ENCODE measurements around the gene DIO3.
"Not testable (repeated sequence)": the region's sequence is repeated elsewhere in the genome, so short reads cannot be mapped to it uniquely, and the experiment has no call there.

Gene DIO3

GRCh38 chr14:101559624-101560533, 1.4 kb upstream of the DIO3 start:
- Mint-ChIP-seq H3K36me3 (no peaks in the 10 kb centered on the region), H3K27me3 (peaks cover 29% of the 10 kb centered on the region), H3K4me1 (ENCODE audit: low read depth) (peaks cover 13% of the 10 kb centered on the region), H3K4me3 (no peak overlapping the region), H3K9me3 (ENCODE audit: low read depth) (no peaks in the 10 kb centered on the region), H3K27ac (no peak overlapping the region)

GRCh38 chr14:101560534-101561113, 671 bp upstream of the DIO3 start:
- no peak overlapping the region for H3K4me3 Mint-ChIP-seq
- H3K36me3 Mint-ChIP-seq = no peaks in the 10 kb centered on the region
- no peaks in the 10 kb centered on the region for H3K9me3 Mint-ChIP-seq (ENCODE audit: low read depth)
- H3K27ac Mint-ChIP-seq = no peak overlapping the region
- peaks cover 18% of the 10 kb centered on the region for H3K4me1 Mint-ChIP-seq (ENCODE audit: low read depth)
- H3K27me3 Mint-ChIP-seq = peaks cover 33% of the 10 kb centered on the region

- H3K9me3 Mint-ChIP-seq (ENCODE audit: low read depth) = no peaks in the 10 kb centered on the region
- H3K4me3 Mint-ChIP-seq = peak overlapping the region; percentile 20
- H3K36me3 Mint-ChIP-seq = no peaks in the 10 kb centered on the region
- no peak overlapping the region for H3K27ac Mint-ChIP-seq
- H3K27me3 Mint-ChIP-seq = peaks cover 43% of the 10 kb centered on the region
- H3K4me1 Mint-ChIP-seq (ENCODE audit: low read depth) = peaks cover 18% of the 10 kb centered on the region
Observed at GRCh38 chr14:101561897-101562490, 699 bp downstream of the DIO3 start.

GRCh38 chr14:101562659-101563351, 1.5 kb downstream of the DIO3 start:
- H3K27me3 Mint-ChIP-seq = peaks cover 43% of the 10 kb centered on the region
- no peak overlapping the region for H3K27ac Mint-ChIP-seq
- H3K4me3 Mint-ChIP-seq = no peak overlapping the region

GRCh38 chr14:101563352-101563653, 2.0 kb downstream of the DIO3 start:
- no peak overlapping the region for H3K27ac Mint-ChIP-seq
- peaks cover 18% of the 10 kb centered on the region for H3K4me1 Mint-ChIP-seq (ENCODE audit: low read depth)
- H3K36me3 Mint-ChIP-seq = no peaks in the 10 kb centered on the region
- no peaks in the 10 kb centered on the region for H3K9me3 Mint-ChIP-seq (ENCODE audit: low read depth)
- H3K4me3 Mint-ChIP-seq = no peak overlapping the region
- H3K27me3 Mint-ChIP-seq = peaks cover 43% of the 10 kb centered on the region

More at GRCh38 chr14:101562659-101563351, 1.5 kb downstream of the DIO3 start:
- no peaks in the 10 kb centered on the region for H3K36me3 Mint-ChIP-seq
- no peaks in the 10 kb centered on the region for H3K9me3 Mint-ChIP-seq (ENCODE audit: low read depth)
- peaks cover 18% of the 10 kb centered on the region for H3K4me1 Mint-ChIP-seq (ENCODE audit: low read depth)

- Mint-ChIP-seq H3K4me1 (ENCODE audit: low read depth) (peaks cover 18% of the 10 kb centered on the region), H3K27me3 (peaks cover 39% of the 10 kb centered on the region), H3K4me3 (no peak overlapping the region), H3K36me3 (no peaks in the 10 kb centered on the region), H3K27ac (no peak overlapping the region), H3K9me3 (ENCODE audit: low read depth) (no peaks in the 10 kb centered on the region)
Observed at GRCh38 chr14:101563654-101564443, 2.6 kb downstream of the DIO3 start.

GRCh38 chr14:101564444-101564776, 3.1 kb downstream of the DIO3 start:
- H3K36me3 Mint-ChIP-seq = no peaks in the 10 kb centered on the region
- H3K4me1 Mint-ChIP-seq (ENCODE audit: low read depth) = peaks cover 18% of the 10 kb centered on the region
- no peak overlapping the region for H3K4me3 Mint-ChIP-seq
- H3K27ac Mint-ChIP-seq = no peak overlapping the region
- peaks cover 41% of the 10 kb centered on the region for H3K27me3 Mint-ChIP-seq
- H3K9me3 Mint-ChIP-seq (ENCODE audit: low read depth) = no peaks in the 10 kb centered on the region

GRCh38 chr14:101564819-101565698, 3.8 kb downstream of the DIO3 start:
- peaks cover 18% of the 10 kb centered on the region for H3K4me1 Mint-ChIP-seq (ENCODE audit: low read depth)
- peak overlapping the region; percentile 52 for H3K4me3 Mint-ChIP-seq
- no peaks in the 10 kb centered on the region for H3K9me3 Mint-ChIP-seq (ENCODE audit: low read depth)
- H3K27me3 Mint-ChIP-seq = peaks cover 41% of the 10 kb centered on the region
- H3K36me3 Mint-ChIP-seq = no peaks in the 10 kb centered on the region
- no peak overlapping the region for H3K27ac Mint-ChIP-seq

GRCh38 chr14:101567252-101567651, 6.0 kb downstream of the DIO3 start:
- Mint-ChIP-seq H3K4me1 (ENCODE audit: low read depth) (peaks cover 15% of the 10 kb centered on the region), H3K27me3 (peaks cover 36% of the 10 kb centered on the region), H3K4me3 (no peak overlapping the region), H3K27ac (no peak overlapping the region), H3K9me3 (ENCODE audit: low read depth) (no peaks in the 10 kb centered on the region), H3K36me3 (no peaks in the 10 kb centered on the region)

GRCh38 chr14:101571004-101571403, 9.7 kb downstream of the DIO3 start:
- Mint-ChIP-seq H3K4me3 (no peak overlapping the region), H3K27ac (no peak overlapping the region), H3K9me3 (ENCODE audit: low read depth) (no peaks in the 10 kb centered on the region), H3K36me3 (no peaks in the 10 kb centered on the region), H3K27me3 (peaks cover 10% of the 10 kb centered on the region), H3K4me1 (ENCODE audit: low read depth) (no peaks in the 10 kb centered on the region)

GRCh38 chr14:101572526-101572925, 11.2 kb downstream of the DIO3 start:
- H3K4me3 Mint-ChIP-seq; H3K27ac Mint-ChIP-seq; H3K4me1 Mint-ChIP-seq (ENCODE audit: low read depth); H3K9me3 Mint-ChIP-seq (ENCODE audit: low read depth); H3K27me3 Mint-ChIP-seq; H3K36me3 Mint-ChIP-seq: not testable (repeated sequence)

- no peaks in the 10 kb centered on the region for H3K9me3 Mint-ChIP-seq (ENCODE audit: low read depth)
- H3K27ac Mint-ChIP-seq = no peak overlapping the region
- no peaks in the 10 kb centered on the region for H3K36me3 Mint-ChIP-seq
- no peaks in the 10 kb centered on the region for H3K4me1 Mint-ChIP-seq (ENCODE audit: low read depth)
- peaks cover 2% of the 10 kb centered on the region for H3K27me3 Mint-ChIP-seq
- no peak overlapping the region for H3K4me3 Mint-ChIP-seq
Observed at GRCh38 chr14:101573289-101573688, 12.0 kb downstream of the DIO3 start.

- H3K36me3 Mint-ChIP-seq = no peaks in the 10 kb centered on the region
- H3K4me1 Mint-ChIP-seq (ENCODE audit: low read depth) = no peaks in the 10 kb centered on the region
- no peaks in the 10 kb centered on the region for H3K9me3 Mint-ChIP-seq (ENCODE audit: low read depth)
- no peak overlapping the region for H3K27ac Mint-ChIP-seq
- no peaks in the 10 kb centered on the region for H3K27me3 Mint-ChIP-seq
- no peak overlapping the region for H3K4me3 Mint-ChIP-seq
Observed at GRCh38 chr14:101575581-101575980, 14.3 kb downstream of the DIO3 start.
